GM12878 (cell line): ENCODE results near the gene GTSF1L. TPM values are rescaled to one million over a fixed set of nuclear protein-coding genes. Genes with fewer than 3 reads are reported as not detected.

Experiments used
- ATAC-seq: fragments of 200-7000 bp; cut with Tn5 transposase; 3 replicates; pipeline ENCODE4 v1.9.1; 2020; ENCODE audit warnings: mild to moderate bottlenecking, moderate library complexity
- BruUV-seq: library from RNA; stranded (reverse); fragments of 400-500 nt; replicated peaks from 2 replicates; lab custom pipeline; 2021; lab: Mats Ljungman, UMichigan
- CTCF ChIA-PET: fragments of 300-600 bp; sonication (Branson Sonifier 250); formaldehyde crosslinking; extraction: SDS; loops from one replicate; lab custom pipeline; 2021; ENCODE audit warnings: inconsistent platforms; lab: Yijun Ruan, JAX
- POLR2A ChIA-PET: fragments of 350-600 bp; formaldehyde crosslinking; extraction: SDS; loops from one replicate; lab custom pipeline; 2021; ENCODE audit warnings: inconsistent platforms; lab: Charles Lee
- RAD21 ChIA-PET: fragments of 300-600 bp; sonication (Branson Sonifier 250); formaldehyde crosslinking; loops from one replicate; lab custom pipeline; 2023; ENCODE audit warnings: antibody characterized with exemption; ENCODE audit not compliant: unreplicated experiment; lab: Charles Lee
- SMC1A ChIA-PET: fragments of 300-600 bp; sonication (Branson Sonifier 250); formaldehyde crosslinking; loops from one replicate; lab custom pipeline; 2023; ENCODE audit not compliant: unreplicated experiment, uncharacterized antibody; lab: Charles Lee
- DNase-seq: peaks from one replicate; pipeline ENCODE4 v3.0.0-alpha.2; 2011; ENCODE audit warnings: low read depth, low spot score
- FAIRE-seq: peaks from 3 replicates; lab custom pipeline; 2011; peaks lifted over from hg19 to GRCh38; lab: Jason Lieb, UNC
- H2AFZ ChIP-seq: 2 replicates; pipeline ENCODE4 v1.6.0; 2011; ENCODE audit warnings: low read depth, low read length, control low read depth; ENCODE audit not compliant: control insufficient read depth
- H3K27ac ChIP-seq: 2 replicates; pipeline ENCODE4 v1.5.1; 2011; ENCODE audit warnings: control low read depth; ENCODE audit not compliant: control insufficient read depth, insufficient read depth
- H3K27me3 ChIP-seq, 2 experiments: replicated peaks in 1 of 2; 2 replicates each; pipeline versions ENCODE4 v1.6.0 to v1.6.1; 2011; ENCODE audit warnings: low read length in 1 of 2; ENCODE audit not compliant: control insufficient read depth in 2 of 2, insufficient read depth in 2 of 2
- H3K36me3 ChIP-seq, 2 experiments: 2 replicates each; pipeline ENCODE4 v1.5.1; 2011; ENCODE audit warnings: low read length in 1 of 2; ENCODE audit not compliant: control insufficient read depth in 2 of 2, insufficient read depth in 2 of 2
- H3K4me1 ChIP-seq: 2 replicates; pipeline ENCODE4 v1.6.1; 2011; ENCODE audit warnings: mild to moderate bottlenecking, low read length, moderate library complexity, mixed read lengths; ENCODE audit not compliant: control insufficient read depth, insufficient read depth
- H3K4me2 ChIP-seq: 2 replicates; pipeline ENCODE4 v1.6.0; 2011; ENCODE audit warnings: control low read depth; ENCODE audit not compliant: control insufficient read depth, insufficient read depth
- H3K4me3 ChIP-seq: fragments of 200-600 bp; sonication (generic); 2 replicates; pipeline ENCODE4 v1.5.1; 2016
- H3K79me2 ChIP-seq: 2 replicates; pipeline ENCODE4 v1.6.0; 2011; ENCODE audit warnings: low read length; ENCODE audit not compliant: control insufficient read depth, insufficient read depth
- H3K9ac ChIP-seq: 2 replicates; pipeline ENCODE4 v1.8.0; 2011; ENCODE audit warnings: low read length, control low read depth, mixed read lengths; ENCODE audit not compliant: control insufficient read depth, insufficient read depth
- H3K9me3 ChIP-seq: replicated peaks from 3 replicates; pipeline ENCODE4 v1.5.1; 2011; ENCODE audit warnings: mild to moderate bottlenecking, low read length; ENCODE audit not compliant: control insufficient read depth, insufficient read depth
- H4K20me1 ChIP-seq: 2 replicates; pipeline ENCODE4 v1.6.0; 2011; ENCODE audit not compliant: control insufficient read depth, insufficient read depth
- BMI1 ChIP-seq: fragments of 450-650 bp; IDR thresholded peaks from 2 replicates; pipeline ENCODE4 v1.6.1; 2016; ENCODE audit warnings: mild to moderate bottlenecking, moderate library complexity, borderline replicate concordance
- FOXM1 ChIP-seq: IDR thresholded peaks from 2 replicates; pipeline ENCODE4 v1.6.1; 2012; ENCODE audit warnings: low read depth, mild to moderate bottlenecking, inconsistent platforms, low read length, moderate library complexity
- HCFC1 ChIP-seq: fragments of 150-350 bp; IDR thresholded peaks from 2 replicates; pipeline ENCODE4 v1.6.1; 2014; ENCODE audit warnings: low read length
- KDM1A ChIP-seq: fragments of 200-600 bp; sonication (generic); IDR thresholded peaks from 2 replicates; pipeline ENCODE4 v1.6.1; 2016; ENCODE audit warnings: borderline replicate concordance
- MYB ChIP-seq: fragments of 150-350 bp; IDR thresholded peaks from 2 replicates; pipeline ENCODE4 v1.6.1; 2014; ENCODE audit warnings: mild to moderate bottlenecking, low read depth, low read length, borderline replicate concordance
- NKRF ChIP-seq: fragments of 450-650 bp; conservative IDR thresholded peaks from 2 replicates; pipeline ENCODE4 v1.6.1; 2017; ENCODE audit warnings: mild to moderate bottlenecking, moderate library complexity
- NRF1 ChIP-seq: conservative IDR thresholded peaks from 2 replicates; pipeline ENCODE4 v1.6.1; 2011; ENCODE audit warnings: mild to moderate bottlenecking, low read depth, low read length, improper control_type of control experiment
- PAX8 ChIP-seq: fragments of 450-650 bp; IDR thresholded peaks from 2 replicates; pipeline ENCODE4 v1.6.1; 2017; ENCODE audit warnings: mild to moderate bottlenecking, moderate library complexity
- POLR2AphosphoS5 ChIP-seq: IDR thresholded peaks from 2 replicates; pipeline ENCODE4 v1.6.1; 2011; ENCODE audit warnings: mild to moderate bottlenecking, low read length, inconsistent platforms
- RB1 ChIP-seq: fragments of 450-650 bp; formaldehyde crosslinking; IDR thresholded peaks from 2 replicates; pipeline ENCODE4 v1.6.1; 2017; ENCODE audit warnings: mild to moderate bottlenecking, borderline replicate concordance
- RBBP5 ChIP-seq: fragments of 200-600 bp; sonication (generic); conservative IDR thresholded peaks from 2 replicates; pipeline ENCODE4 v1.6.1; 2016
- SKIL ChIP-seq: fragments of 450-650 bp; IDR thresholded peaks from 2 replicates; pipeline ENCODE4 v1.6.1; 2017; ENCODE audit warnings: mild to moderate bottlenecking, low read depth, inconsistent platforms; ENCODE audit not compliant: poor library complexity, severe bottlenecking
- SMC3 ChIP-seq: IDR thresholded peaks from 2 replicates; pipeline ENCODE4 v1.6.1; 2011; ENCODE audit warnings: low read length, improper control_type of control experiment, borderline replicate concordance
- SP1 ChIP-seq: IDR thresholded peaks from one replicate; pipeline ENCODE4 v1.6.1; 2011; ENCODE audit warnings: low read depth, low read length
- ZBTB33 ChIP-seq: fragments of 450-650 bp; IDR thresholded peaks from 2 replicates; pipeline ENCODE4 v1.6.1; 2017; ENCODE audit warnings: mild to moderate bottlenecking
- ZBTB40 ChIP-seq: fragments of 450-650 bp; IDR thresholded peaks from 2 replicates; pipeline ENCODE4 v1.6.1; 2016; ENCODE audit warnings: mild to moderate bottlenecking, moderate library complexity, borderline replicate concordance
- WGBS: methylation state at CpG from one replicate; pipeline ENCODE4 v1.1.6; 2016; ENCODE audit warnings: low lambda C conversion rate; ENCODE audit not compliant: insufficient replicate concordance, insufficient coverage; ENCODE audit errors: missing lambda C conversion rate; 5-methylcytosine and 5-hydroxymethylcytosine counted together
- in situ Hi-C: fragments of 300-500 bp; cut with MboI; formaldehyde crosslinking; loops from 9 replicates; pipeline ENCODE4 v1.14.3; 2018; ENCODE audit warnings: mixed read lengths
- intact Hi-C: fragments of 100-400 bp; cut with micrococcal nuclease; formaldehyde crosslinking; loops from one replicate; pipeline ENCODE4 v1.14.2; 2022; ENCODE audit not compliant: unreplicated experiment
- polyA plus RNA-seq, 11 experiments: library from polyadenylated mRNA; depleted of rRNA in 4 of 11; unstranded in 6 of 11; stranded (reverse) in 5 of 11; fragments of >200 nt; fragmentation: Nextera tagmentation in 4 of 11; fragmentation: Illumina TruSeq in 1 of 11; extraction: Ambion mirVana in 4 of 11; extraction: Trizol in 1 of 11; gene quantifications; 1 replicate in 1 of 11; 2 replicates in 10 of 11; pipeline versions ENCODE4 v1.2.1 to v1.2.3, GENCODE V29; 2011 to 2016; ENCODE audit warnings: inconsistent platforms in 2 of 11, missing spikeins in 2 of 11, low read depth in 1 of 11
- total RNA-seq, 4 experiments: library from RNA; depleted of rRNA in 3 of 4; stranded (reverse); fragments of >200 nt in 3 of 4; fragmentation: Illumina TruSeq in 1 of 4; extraction: Trizol in 1 of 4; gene quantifications; 2 replicates each; pipeline versions ENCODE4 v1.2.1 to v1.2.3, GENCODE V29; 2013 to 2021

The GTSF1L gene
- total and polyA plus RNA-seq, 10 of the 15 experiments (the other 5 are each of a cell fraction or from before 2014, with no cell fraction given): 0.56 to 2.4 (median 1.3) TPM

- no peaks in the 10 kb centered on the region for H3K27me3 ChIP-seq
- H4K20me1 ChIP-seq: no peaks in the 10 kb centered on the region
- WGBS: 82% methylated on average over 3 of the region's 3 CpGs
- no peaks in the 10 kb centered on the region for H3K79me2 ChIP-seq
- ChIA-PET POLR2A (no interaction called here), SMC1A (interaction anchor here (1.4 to 6.7 kb wide), 2 partner anchors 9 to 73 kb away, joined by 3 to 83 read pairs; no protein-coding TSS in a partner anchor), RAD21 (interaction anchor here (2.7 kb wide), 1 partner anchor 10 kb away, joined by 9 read pairs; no protein-coding TSS in a partner anchor), CTCF (no interaction called here)
- H3K27ac ChIP-seq: no peak overlapping the region
- no peak for FAIRE-seq
- no peaks in the 10 kb centered on the region for H3K36me3 ChIP-seq
- DNase-seq: no peak
- H3K4me2 ChIP-seq: no peak overlapping the region
- intact Hi-C loops: no loop called here
- no peak overlapping the region for H3K9ac ChIP-seq
- no TSS peak for BruUV-seq
- H3K4me3 ChIP-seq: no peak overlapping the region
- no peaks in the 10 kb centered on the region; the same call in 2 of the 3 replicates for H3K9me3 ChIP-seq
- in situ Hi-C loops: no loop called here
- H3K4me1 ChIP-seq: peaks cover 19% of the 10 kb centered on the region
- H2AFZ ChIP-seq: no peak overlapping the region
- ATAC-seq: no peak
- no peak for TF ChIP-seq SMC3
- no peak for TF ChIP-seq SKIL
- no peak for TF ChIP-seq RB1
- no peak for TF ChIP-seq NRF1
- TF ChIP-seq FOXM1: no peak
- no peak for TF ChIP-seq PAX8
- TF ChIP-seq MYB: no peak
- no peak for TF ChIP-seq POLR2AphosphoS5
- no peak for TF ChIP-seq HCFC1
- TF ChIP-seq KDM1A: no peak
- no peak for TF ChIP-seq RBBP5
- no peak for TF ChIP-seq BMI1
- TF ChIP-seq NKRF: no peak
- TF ChIP-seq ZBTB40: no peak
- no peak for TF ChIP-seq SP1
- TF ChIP-seq ZBTB33: no peak
Observed at GRCh38 chr20:43740642-43741041, 13.8 kb upstream of the GTSF1L start.
